IMR-90 (cell line): ENCODE results near the gene CAP2. TPM values are rescaled to one million over a fixed set of nuclear protein-coding genes. Genes with fewer than 3 reads are reported as not detected.

Experiments
- ATAC-seq: fragments of 200-7000 bp; cut with Tn5 transposase; 2 replicates; pipeline ENCODE4 v1.9.1; 2020; ENCODE audit warnings: low read depth, mild to moderate bottlenecking, moderate library complexity
- BruUV-seq: library from RNA; stranded (reverse); fragments of 400-500 nt; replicated peaks from 2 replicates; lab custom pipeline; 2021; lab: Mats Ljungman, UMichigan
- CTCF ChIA-PET: fragments of 300-600 bp; formaldehyde crosslinking; extraction: SDS; loops from one replicate; lab custom pipeline; 2021; ENCODE audit warnings: antibody characterized with exemption; lab: Yijun Ruan, JAX
- POLR2A ChIA-PET: fragments of 300-600 bp; sonication (Branson Sonifier 250); formaldehyde crosslinking; loops from one replicate; lab custom pipeline; 2022; ENCODE audit warnings: antibody characterized with exemption; ENCODE audit not compliant: unreplicated experiment; lab: Charles Lee
- DNase-seq: peaks from one replicate; pipeline ENCODE4 v3.0.0; 2013
- H2AFZ ChIP-seq: replicated peaks from 2 replicates; pipeline ENCODE3; 2013; ENCODE audit warnings: low read length, mild to moderate bottlenecking; ENCODE audit not compliant: poor library complexity
- H2AK5ac ChIP-seq: 2 replicates; pipeline ENCODE4 v1.6.1; 2013; ENCODE audit warnings: low read depth, low read length, inconsistent platforms
- H2AK9ac ChIP-seq: replicated peaks from 2 replicates; pipeline ENCODE3; 2013; ENCODE audit warnings: mild to moderate bottlenecking, low read depth, low read length, moderate library complexity; ENCODE audit not compliant: poor library complexity
- H2BK120ac ChIP-seq: 2 replicates; pipeline ENCODE4 v1.6.1; 2013; ENCODE audit warnings: low read depth, low read length, inconsistent platforms
- H2BK15ac ChIP-seq: 3 replicates; pipeline ENCODE4 v1.6.1; 2013; ENCODE audit warnings: low read depth, low read length, inconsistent platforms
- H2BK20ac ChIP-seq: 2 replicates; pipeline ENCODE4 v1.6.1; 2013; ENCODE audit warnings: low read depth, mild to moderate bottlenecking, inconsistent platforms, low read length, moderate library complexity
- H2BK5ac ChIP-seq: 2 replicates; pipeline ENCODE4 v1.6.1; 2013; ENCODE audit warnings: mild to moderate bottlenecking, low read depth, low read length, inconsistent platforms; ENCODE audit not compliant: poor library complexity, severe bottlenecking
- H3K14ac ChIP-seq: replicated peaks from 2 replicates; pipeline ENCODE4 v1.6.1; 2013; ENCODE audit warnings: low read depth, low read length, inconsistent platforms
- H3K18ac ChIP-seq: 2 replicates; pipeline ENCODE4 v1.6.1; 2013; ENCODE audit warnings: low read depth, low read length, control low read depth
- H3K23ac ChIP-seq: 2 replicates; pipeline ENCODE4 v1.6.1; 2013; ENCODE audit warnings: low read depth, low read length, inconsistent platforms
- H3K27ac ChIP-seq: 2 replicates; pipeline ENCODE4 v1.5.1; 2013; ENCODE audit warnings: mild to moderate bottlenecking, control low read depth, low read length; ENCODE audit not compliant: insufficient read depth
- H3K27me3 ChIP-seq: 2 replicates; pipeline ENCODE4 v1.6.1; 2013; ENCODE audit warnings: low read length; ENCODE audit not compliant: control insufficient read depth, insufficient read depth
- H3K36me3 ChIP-seq: 2 replicates; pipeline ENCODE4 v1.6.1; 2013; ENCODE audit warnings: low read length, mixed read lengths; ENCODE audit not compliant: control insufficient read depth, insufficient read depth
- H3K4ac ChIP-seq: 2 replicates; pipeline ENCODE4 v1.6.1; 2013; ENCODE audit warnings: low read depth, low read length, inconsistent platforms
- H3K4me1 ChIP-seq: 2 replicates; pipeline ENCODE4 v1.6.1; 2013; ENCODE audit warnings: low read length, mixed read lengths; ENCODE audit not compliant: control insufficient read depth, insufficient read depth
- H3K4me2 ChIP-seq: 2 replicates; pipeline ENCODE4 v1.6.1; 2013; ENCODE audit warnings: low read depth, mild to moderate bottlenecking, control low read depth, low read length, moderate library complexity
- H3K4me3 ChIP-seq: 2 replicates; pipeline ENCODE4 v1.5.1; 2013; ENCODE audit warnings: low read depth, mild to moderate bottlenecking, control low read depth, low read length, moderate library complexity; ENCODE audit not compliant: insufficient read depth
- H3K56ac ChIP-seq: 2 replicates; pipeline ENCODE4 v1.6.1; 2013; ENCODE audit warnings: low read length, inconsistent platforms; ENCODE audit not compliant: insufficient read depth; ENCODE audit errors: extremely low read depth
- H3K79me1 ChIP-seq, 2 experiments: 2 replicates each; pipeline ENCODE4 v1.6.1; 2013; ENCODE audit warnings: low read length in 2 of 2, inconsistent platforms in 1 of 2, low read depth in 1 of 2
- H3K9ac ChIP-seq: 2 replicates; pipeline ENCODE4 v1.6.1; 2013; ENCODE audit warnings: low read depth, low read length, control low read depth
- H3K9me1 ChIP-seq: 2 replicates; pipeline ENCODE4 v1.6.1; 2013; ENCODE audit warnings: low read length, inconsistent platforms; ENCODE audit not compliant: insufficient read depth
- H3K9me3 ChIP-seq: 2 replicates; pipeline ENCODE4 v1.6.1; 2013; ENCODE audit warnings: low read length; ENCODE audit not compliant: control insufficient read depth, insufficient read depth
- H4K20me1 ChIP-seq: 2 replicates; pipeline ENCODE4 v1.6.1; 2013; ENCODE audit warnings: low read length, inconsistent platforms; ENCODE audit not compliant: insufficient read depth
- H4K5ac ChIP-seq: 2 replicates; pipeline ENCODE4 v1.6.1; 2013; ENCODE audit warnings: mild to moderate bottlenecking, low read depth, low read length, control low read depth
- H4K8ac ChIP-seq, 2 experiments: 2 replicates each; pipeline ENCODE4 v1.6.1; 2013; ENCODE audit warnings: low read depth in 2 of 2, low read length in 2 of 2, control low read depth in 1 of 2, inconsistent platforms in 1 of 2
- H4K91ac ChIP-seq: 2 replicates; pipeline ENCODE4 v1.6.1; 2013; ENCODE audit warnings: low read depth, low read length, inconsistent platforms; ENCODE audit not compliant: insufficient read depth
- CHD1 ChIP-seq: IDR thresholded peaks from 2 replicates; pipeline ENCODE4 v1.6.1; 2012; ENCODE audit warnings: low read depth, low read length, improper control_type of control experiment
- MAFK ChIP-seq: IDR thresholded peaks from 2 replicates; pipeline ENCODE4 v1.6.1; 2012; ENCODE audit warnings: low read depth, low read length, improper control_type of control experiment
- NFE2L2 ChIP-seq: fragments of 150-350 bp; IDR thresholded peaks from 2 replicates; pipeline ENCODE4 v1.6.1; 2016; ENCODE audit warnings: low read depth, mild to moderate bottlenecking, low read length
- RAD21 ChIP-seq: IDR thresholded peaks from 2 replicates; pipeline ENCODE4 v1.6.1; 2012; ENCODE audit warnings: low read length, improper control_type of control experiment
- RFX5 ChIP-seq: IDR thresholded peaks from 2 replicates; pipeline ENCODE4 v1.8.0; 2012; ENCODE audit warnings: low read depth, mild to moderate bottlenecking, low read length, moderate library complexity
- USF2 ChIP-seq: fragments of 150-350 bp; IDR thresholded peaks from 2 replicates; pipeline ENCODE4 v1.6.1; 2017; ENCODE audit warnings: mild to moderate bottlenecking, antibody characterized with exemption, low read length, low read depth
- WGBS, 2 experiments: methylation state at CpG; one replicate each; pipeline versions ENCODE4 v1.1.5 to v1.1.7; 2013; ENCODE audit warnings: missing lambda C conversion rate in 2 of 2; ENCODE audit not compliant: insufficient read length in 1 of 2; ENCODE audit errors: extremely low coverage in 2 of 2; 5-methylcytosine and 5-hydroxymethylcytosine counted together
- dilution Hi-C: fragments of 300-500 bp; cut with HindIII; formaldehyde crosslinking; loops from one replicate; pipeline ENCODE4 v1.14.3; 2018; ENCODE audit warnings: low sequenced_read_pairs; ENCODE audit not compliant: unreplicated experiment
- in situ Hi-C: fragments of 300-500 bp; cut with MboI; formaldehyde crosslinking; loops from 3 replicates; pipeline ENCODE4 v1.14.3; 2019; ENCODE audit warnings: low sequenced_read_pairs, inconsistent platforms, mixed read lengths
- intact Hi-C: fragments of 100-400 bp; cut with micrococcal nuclease; formaldehyde crosslinking; loops from 2 replicates; pipeline ENCODE4 v1.10.0; 2022
- polyA plus RNA-seq, 3 experiments: library from polyadenylated mRNA; depleted of rRNA; stranded (reverse); fragments of >200 nt; gene quantifications; 2 replicates each; pipeline ENCODE4 v1.2.3, GENCODE V29; 2012; ENCODE audit warnings: low replicate concordance in 1 of 3
- total RNA-seq: library from RNA; depleted of rRNA; stranded (reverse); fragments of >200 nt; gene quantifications from 2 replicates; pipeline ENCODE4 v1.2.3, GENCODE V29; 2012

CAP2 gene
- total and polyA plus RNA-seq, 2 of the 4 experiments (the other 2 are of a cell fraction): 14.5 to 27.5 TPM

- Histone ChIP-seq H4K8ac (no peak overlapping the region), H3K9me3 (no peaks in the 10 kb centered on the region), H3K56ac (no peak overlapping the region), H3K4ac (no peak overlapping the region), H3K4me1 (peaks cover 4% of the 10 kb centered on the region; the same call in 1 of the 2 replicates), H3K27ac (no peak overlapping the region), H3K79me1 (peaks cover 0 to 16% of the 10 kb centered on the region in 2 experiments; a peak in 1 of 4 replicates), H2AFZ (no peak overlapping the region), H2BK15ac (no peak overlapping the region), H3K36me3 (peaks cover 4% of the 10 kb centered on the region; the same call in 1 of the 2 replicates), H4K20me1 (no peaks in the 10 kb centered on the region; the same call in 1 of the 2 replicates), H3K27me3 (no peaks in the 10 kb centered on the region), H3K9ac (no peak overlapping the region), H2BK120ac (no peak overlapping the region), H3K23ac (no peak overlapping the region), H3K18ac (no peak overlapping the region), H3K4me3 (no peak overlapping the region), H2AK5ac (no peak overlapping the region), H2AK9ac (no peak overlapping the region), H2BK5ac (no peak overlapping the region), H2BK20ac (no peak overlapping the region), H3K9me1 (peaks cover 12% of the 10 kb centered on the region), H4K91ac (no peak overlapping the region), H3K14ac (no peak overlapping the region), H3K4me2 (no peak overlapping the region), H4K5ac (no peak overlapping the region)
- dilution Hi-C loops: no loop called here
- WGBS, 2 experiments: no CpG with 5 or more reads among the region's 1 CpG
- DNase-seq (no peak), ATAC-seq (no peak)
- CTCF ChIA-PET: no interaction called here
- no TSS peak for BruUV-seq
- in situ Hi-C loops: no loop called here
- POLR2A ChIA-PET: no interaction called here
- TF ChIP-seq CHD1 (no peak), NFE2L2 (no peak), MAFK (no peak), USF2 (no peak), RFX5 (no peak), RAD21 (no peak)
- intact Hi-C loops: no loop called here
These were observed 110.6 kb downstream of the CAP2 start for GRCh38 chr6:17504005-17504404.
